A549 (cell line): ENCODE results near the gene ZBTB45.

Experiments
- CTCF ChIP-seq: fragments of >200 bp; sonication (Bioruptor Twin); formaldehyde crosslinking; IDR thresholded peaks from 3 replicates; pipeline ENCODE4 v1.5.1; 2016
- EP300 ChIP-seq, 2 experiments: fragments of >200 bp; sonication (Bioruptor Twin); formaldehyde crosslinking; IDR thresholded peaks; 2 replicates in 1 of 2; 3 replicates in 1 of 2; pipeline ENCODE4 v1.6.1; 2016 to 2017
- HES2 ChIP-seq: fragments of >200 bp; sonication (Bioruptor Twin); formaldehyde crosslinking; IDR thresholded peaks from 2 replicates; pipeline ENCODE4 v1.6.1; 2016
- JUN ChIP-seq, 2 experiments: fragments of >200 bp; sonication (Bioruptor Twin); formaldehyde crosslinking; IDR thresholded peaks; 2 replicates in 1 of 2; 3 replicates in 1 of 2; pipeline ENCODE4 v1.6.1; 2016 to 2017
- POLR2A ChIP-seq: IDR thresholded peaks from 2 replicates; pipeline ENCODE4 v1.6.1; 2012; ENCODE audit warnings: mild to moderate bottlenecking, low read length
- SMC3 ChIP-seq: fragments of >200 bp; sonication (Bioruptor Twin); formaldehyde crosslinking; IDR thresholded peaks from 3 replicates; pipeline ENCODE4 v1.6.1; 2018; ENCODE audit warnings: inconsistent platforms
- ZFP36 ChIP-seq: fragments of 450-650 bp; IDR thresholded peaks from 2 replicates; pipeline ENCODE4 v1.6.1; 2014; ENCODE audit warnings: borderline replicate concordance; ENCODE audit not compliant: partially characterized antibody

GRCh38 chr19:58518256-58519086, 1.1 kb downstream of the ZBTB45 start:
- TF ChIP-seq CTCF (no peak), POLR2A (no peak), EP300 (IDR thresholded peaks at IDR 0.05) (no peak), ZFP36 (no peak), JUN (IDR thresholded peaks at IDR 0.05) (no peak), HES2 (no peak), SMC3 (no peak)
